ENCODE measurements around the gene C6orf132. TPM values are rescaled to one million over a fixed set of nuclear protein-coding genes. Genes with fewer than 3 reads are reported as not detected.
A peak's percentile ranks its signal among the peaks of the same experiment; 100 is the strongest.

Gene C6orf132
- total and polyA plus RNA-seq, 8 donors: 27.4 to 99.2 (median 73.3) TPM

GRCh38 chr6:42140756-42141602, 1.4 kb downstream of the C6orf132 start:
- peaks cover 17 to 46% (median 41%) of the 10 kb centered on the region in 4 donors for H3K4me1 ChIP-seq
- WGBS, 5 donors: 31 to 44% (median 40%) methylated on average over 9 of the region's 9 CpGs
- TF ChIP-seq POLR2AphosphoS5 (IDR thresholded peaks at IDR 0.05) (no peak), CTCF (IDR thresholded peaks at IDR 0.05) (no peak), EP300 (IDR thresholded peaks at IDR 0.05) (no peak), POLR2A (IDR thresholded peaks at IDR 0.05) (no peak)

DNA sequence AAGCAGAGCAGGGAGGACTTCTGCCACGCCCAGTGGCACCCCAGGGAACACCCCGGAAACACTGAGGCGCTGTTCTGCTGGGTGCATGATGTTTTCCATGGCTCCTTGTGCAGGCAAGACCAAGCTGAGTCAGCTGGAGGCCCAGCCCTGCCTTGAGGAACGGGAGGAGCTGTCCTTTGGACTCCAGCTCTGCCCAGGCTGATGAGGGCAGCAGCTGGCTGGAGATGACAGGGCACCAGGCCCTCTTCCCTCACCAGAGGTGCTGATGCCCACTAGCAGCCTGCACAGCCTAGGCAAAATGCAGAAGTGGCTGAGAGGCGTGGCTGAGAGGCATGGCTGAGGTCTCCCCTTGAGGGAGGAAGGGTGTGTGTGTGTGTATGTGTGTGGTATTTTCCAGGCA, 2.4 kb downstream of the C6orf132 start:
- Histone ChIP-seq H3K27me3 (peaks cover 0 to 32% (median 13%) of the 10 kb centered on the region in 3 donors), H3K4me1 (peaks cover 17 to 54% (median 49%) of the 10 kb centered on the region in 4 donors), H3K36me3 (no peaks in the 10 kb centered on the region), H3K4me3 (peak overlapping the region; percentile 1 to 61 (median 46)), H3K9me3 (no peaks in the 10 kb centered on the region), H3K27ac (peak overlapping the region; percentile 87 to 98 (median 89))
- peak in 2 of 3 donors; percentile 81 to 87 for TF ChIP-seq POLR2AphosphoS5 (IDR thresholded peaks at IDR 0.05)
- TF ChIP-seq CTCF (IDR thresholded peaks at IDR 0.05): no peak
- TF ChIP-seq EP300 (IDR thresholded peaks at IDR 0.05): no peak
- peak in 1 of 4 donors; percentile 27 for TF ChIP-seq POLR2A (IDR thresholded peaks at IDR 0.05)
- intact Hi-C loops (cut with DNase I; ENCODE audit: low total_unique reads): no loop called here
- peak; percentile 77 to 80 for DNase-seq
- WGBS, 5 donors: 21 to 57% (median 39%) methylated on average over 4 to 5 of the region's 5 CpGs

More at GRCh38 chr6:42140756-42141602, 1.4 kb downstream of the C6orf132 start:
- H3K27ac ChIP-seq: peak overlapping the region; percentile 87 to 98 (median 89)
- intact Hi-C loops (cut with DNase I; ENCODE audit: low total_unique reads): no loop called here
- no peaks in the 10 kb centered on the region for H3K9me3 ChIP-seq
- DNase-seq: peak in 1 of 2 donors; percentile 28
- H3K36me3 ChIP-seq: no peaks in the 10 kb centered on the region
- H3K27me3 ChIP-seq: peaks cover 0 to 32% (median 13%) of the 10 kb centered on the region in 3 donors
- H3K4me3 ChIP-seq: peak overlapping the region; percentile 42 to 61 (median 50)

GRCh38 chr6:42138630-42139619, 3.5 kb downstream of the C6orf132 start:
- Histone ChIP-seq H3K4me1 (peaks cover 22 to 58% (median 55%) of the 10 kb centered on the region in 4 donors), H3K27me3 (peaks cover 0 to 28% (median 13%) of the 10 kb centered on the region in 3 donors), H3K27ac (peak overlapping the region; percentile 87 to 98 (median 89)), H3K4me3 (peak overlapping the region in 2 of 4 donors; percentile 20 to 49), H3K36me3 (no peaks in the 10 kb centered on the region), H3K9me3 (no peaks in the 10 kb centered on the region)
- peak in 1 of 2 donors; percentile 48 for DNase-seq
- WGBS, 5 donors: 20 to 46% (median 35%) methylated on average over 9 of the region's 9 CpGs
- intact Hi-C loops (cut with DNase I; ENCODE audit: low total_unique reads): no loop called here
- no peak for TF ChIP-seq EP300 (IDR thresholded peaks at IDR 0.05)
- peak in 2 of 3 donors; percentile 22 to 42 for TF ChIP-seq POLR2AphosphoS5 (IDR thresholded peaks at IDR 0.05)
- no peak for TF ChIP-seq POLR2A (IDR thresholded peaks at IDR 0.05)
- TF ChIP-seq CTCF (IDR thresholded peaks at IDR 0.05): no peak

DNA sequence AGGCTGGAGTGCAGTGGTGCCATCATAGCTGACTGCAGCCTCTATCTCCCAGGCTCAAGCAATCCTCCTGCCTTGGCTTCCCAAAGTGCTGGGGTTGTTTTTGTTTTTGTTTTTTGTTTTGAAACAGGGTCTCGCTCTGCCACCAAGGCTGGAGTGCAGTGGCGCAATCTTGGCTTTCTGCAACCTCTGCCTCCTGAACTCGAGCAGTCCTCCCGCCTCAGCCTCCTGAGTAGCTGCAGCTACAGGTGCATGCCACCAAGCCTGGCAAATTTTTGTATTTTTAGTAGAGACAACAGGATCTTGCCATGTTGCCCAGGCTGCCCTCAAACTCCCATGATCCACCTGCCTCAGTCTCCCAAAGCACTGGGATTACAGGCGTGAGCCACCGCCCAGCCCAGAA, 4.2 kb downstream of the C6orf132 start:
- H3K4me1 ChIP-seq: peaks cover 28 to 61% (median 55%) of the 10 kb centered on the region in 4 donors
- H3K4me3 ChIP-seq: peak overlapping the region in 2 of 4 donors; percentile 2 to 20
- intact Hi-C loops (cut with DNase I; ENCODE audit: low total_unique reads): no loop called here
- no peaks in the 10 kb centered on the region for H3K9me3 ChIP-seq
- H3K27me3 ChIP-seq: peaks cover 0 to 21% (median 13%) of the 10 kb centered on the region in 3 donors
- WGBS, 5 donors: 75 to 90% (median 84%) methylated on average over 6 of the region's 6 CpGs
- H3K27ac ChIP-seq: peak overlapping the region; percentile 87 to 98 (median 89)
- H3K36me3 ChIP-seq: peaks cover 0 to 1% (median 0%) of the 10 kb centered on the region in 4 donors
- DNase-seq: no peak
- TF ChIP-seq POLR2A (IDR thresholded peaks at IDR 0.05): no peak
- TF ChIP-seq POLR2AphosphoS5 (IDR thresholded peaks at IDR 0.05): no peak
